PC-3 (cell line): ENCODE results near the gene KIRREL1.

ENCODE experiments used
- CTCF ChIP-seq: fragments of 300-600 bp; sonication (generic); conservative IDR thresholded peaks from 2 replicates; pipeline ENCODE4 v1.5.1; 2017; ENCODE audit warnings: antibody characterized with exemption, low read depth, mild to moderate bottlenecking, low read length
- EZH2 ChIP-seq: fragments of 300-600 bp; sonication (generic); IDR thresholded peaks from one replicate; pipeline ENCODE4 v1.6.1; 2017; ENCODE audit warnings: antibody characterized with exemption, mild to moderate bottlenecking, low read length; ENCODE audit not compliant: unreplicated experiment

GRCh38 chr1:158084747-158085146, 91.3 kb downstream of the KIRREL1 start:
- TF ChIP-seq CTCF, result no peak
- no peak for TF ChIP-seq EZH2
